ENCODE results near the gene IGFBPL1.

- TF ChIP-seq CTCF (IDR thresholded peaks at IDR 0.05; ENCODE audit: low read length) (no peak), EZH2phosphoT487 (IDR thresholded peaks at IDR 0.05; ENCODE audit: low read length) (no peak)
Measured at GRCh38 chr9:38415856-38416255, 8.4 kb downstream of the IGFBPL1 start.

All from MM.1S (cell line).